AG09309 (cell line): Measurements from ENCODE around the gene SMPD1.

Experiments
- DNase-seq: peaks from one replicate; pipeline ENCODE4 v3.0.0-alpha.2; 2010; ENCODE audit warnings: low read depth
- H3K4me3 ChIP-seq: 2 replicates; pipeline ENCODE4 v1.5.1; 2011; ENCODE audit warnings: mild to moderate bottlenecking, low read depth, low read length, moderate library complexity; ENCODE audit not compliant: control insufficient read depth
- TF ChIP-seq, protein P1 (sequence below): IDR thresholded peaks from 2 replicates; pipeline ENCODE4 v1.5.1; 2011; ENCODE audit warnings: mild to moderate bottlenecking, low read depth, low read length, inconsistent platforms; ENCODE audit not compliant: insufficient read depth, control insufficient read depth; ENCODE audit errors: missing control alignments

Gene SMPD1

DNA sequence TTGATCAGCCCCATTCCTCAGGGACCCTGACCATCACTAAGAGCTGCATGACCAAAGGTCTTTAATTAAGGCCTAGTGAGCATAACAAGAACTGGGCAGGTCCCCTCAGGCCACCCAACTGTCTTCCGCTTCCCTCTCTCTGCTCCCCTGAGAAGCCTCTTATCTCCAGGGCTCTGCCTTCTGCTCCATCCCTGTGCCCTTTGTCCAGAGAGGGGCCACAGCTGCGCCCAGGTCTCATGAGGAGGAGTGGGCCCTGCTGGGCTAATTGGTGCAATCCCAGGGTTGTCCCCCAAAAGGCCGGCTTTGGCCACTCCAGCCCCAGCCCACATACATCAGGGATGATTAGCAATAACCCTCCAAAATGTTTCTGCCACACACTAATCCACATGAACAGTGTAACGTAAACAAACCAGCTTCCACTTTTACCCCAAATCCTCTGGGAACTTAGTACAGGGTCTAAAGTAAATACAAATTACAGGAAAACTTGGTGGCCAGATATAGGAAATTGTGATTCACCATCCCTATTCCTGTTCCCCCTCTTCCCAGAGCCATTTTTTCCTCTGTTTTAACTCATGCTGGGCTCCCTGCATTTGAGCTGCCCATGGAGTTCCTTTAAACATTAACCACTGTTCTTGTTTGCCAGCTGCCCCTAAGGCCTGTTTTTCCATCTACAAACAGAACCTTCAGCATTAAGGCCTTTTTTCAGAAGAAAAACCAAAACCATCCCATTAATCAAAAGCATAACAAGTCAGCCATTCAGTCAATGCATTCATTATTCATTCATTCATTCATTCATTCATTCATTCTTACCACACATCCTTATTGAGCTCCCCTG lies 35.4 kb upstream of the SMPD1 start:
- DNase-seq: no peak
- TF ChIP-seq, protein P1, sequence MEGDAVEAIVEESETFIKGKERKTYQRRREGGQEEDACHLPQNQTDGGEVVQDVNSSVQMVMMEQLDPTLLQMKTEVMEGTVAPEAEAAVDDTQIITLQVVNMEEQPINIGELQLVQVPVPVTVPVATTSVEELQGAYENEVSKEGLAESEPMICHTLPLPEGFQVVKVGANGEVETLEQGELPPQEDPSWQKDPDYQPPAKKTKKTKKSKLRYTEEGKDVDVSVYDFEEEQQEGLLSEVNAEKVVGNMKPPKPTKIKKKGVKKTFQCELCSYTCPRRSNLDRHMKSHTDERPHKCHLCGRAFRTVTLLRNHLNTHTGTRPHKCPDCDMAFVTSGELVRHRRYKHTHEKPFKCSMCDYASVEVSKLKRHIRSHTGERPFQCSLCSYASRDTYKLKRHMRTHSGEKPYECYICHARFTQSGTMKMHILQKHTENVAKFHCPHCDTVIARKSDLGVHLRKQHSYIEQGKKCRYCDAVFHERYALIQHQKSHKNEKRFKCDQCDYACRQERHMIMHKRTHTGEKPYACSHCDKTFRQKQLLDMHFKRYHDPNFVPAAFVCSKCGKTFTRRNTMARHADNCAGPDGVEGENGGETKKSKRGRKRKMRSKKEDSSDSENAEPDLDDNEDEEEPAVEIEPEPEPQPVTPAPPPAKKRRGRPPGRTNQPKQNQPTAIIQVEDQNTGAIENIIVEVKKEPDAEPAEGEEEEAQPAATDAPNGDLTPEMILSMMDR: no peak
- H3K4me3 ChIP-seq: no peak overlapping the region

DNA sequence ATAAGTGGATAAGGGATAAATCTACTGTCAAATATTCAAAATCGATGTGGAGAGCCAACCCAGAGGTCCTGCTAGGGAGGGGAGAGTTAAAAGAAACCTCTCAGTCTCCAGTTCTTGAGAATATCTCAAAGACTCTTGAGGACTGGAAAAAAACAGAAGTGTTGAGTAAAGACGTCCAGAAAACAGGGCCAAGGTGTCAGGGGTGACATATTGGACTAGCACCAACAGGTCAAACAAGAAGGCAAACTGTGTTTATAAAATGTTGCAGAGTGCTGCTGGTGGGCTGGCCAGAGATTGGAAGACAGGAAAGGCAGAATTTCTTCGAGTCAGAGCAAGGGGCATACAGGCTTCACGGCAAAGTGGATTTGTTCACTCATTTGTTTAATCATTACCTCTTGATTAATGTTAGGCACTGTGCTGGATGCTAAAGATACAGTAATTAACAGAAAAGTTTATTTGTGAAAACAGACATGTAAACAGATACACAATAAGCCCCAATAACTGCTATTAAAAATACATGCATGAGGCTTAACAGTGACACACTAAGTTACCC lies 33.7 kb upstream of the SMPD1 start:
- TF ChIP-seq, protein P1: no peak
- no peak for DNase-seq
- no peak overlapping the region for H3K4me3 ChIP-seq

DNA sequence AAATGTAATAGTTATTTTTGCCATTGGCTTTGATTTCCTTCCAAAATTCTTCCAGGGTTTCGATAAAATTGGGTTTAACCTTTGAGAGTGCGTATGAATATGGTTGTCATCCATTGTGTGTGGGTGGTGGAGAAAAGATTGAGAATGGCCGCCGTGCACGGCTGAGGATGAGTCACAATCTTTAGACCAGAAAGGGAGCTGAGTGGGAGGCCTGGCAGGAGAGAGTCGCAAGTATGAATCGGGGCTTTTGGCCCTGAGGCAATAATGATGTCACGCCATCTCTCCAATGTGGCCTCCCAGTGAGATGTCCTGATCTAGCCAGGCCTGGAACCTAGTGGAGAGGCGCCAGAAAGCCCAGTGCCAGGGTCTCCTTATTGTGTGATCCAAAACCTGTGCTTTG lies 33.1 kb upstream of the SMPD1 start:
- DNase-seq: peak; percentile 74
- no peak overlapping the region; the same call in 1 of the 2 replicates for H3K4me3 ChIP-seq
- TF ChIP-seq, protein P1: no peak

DNA sequence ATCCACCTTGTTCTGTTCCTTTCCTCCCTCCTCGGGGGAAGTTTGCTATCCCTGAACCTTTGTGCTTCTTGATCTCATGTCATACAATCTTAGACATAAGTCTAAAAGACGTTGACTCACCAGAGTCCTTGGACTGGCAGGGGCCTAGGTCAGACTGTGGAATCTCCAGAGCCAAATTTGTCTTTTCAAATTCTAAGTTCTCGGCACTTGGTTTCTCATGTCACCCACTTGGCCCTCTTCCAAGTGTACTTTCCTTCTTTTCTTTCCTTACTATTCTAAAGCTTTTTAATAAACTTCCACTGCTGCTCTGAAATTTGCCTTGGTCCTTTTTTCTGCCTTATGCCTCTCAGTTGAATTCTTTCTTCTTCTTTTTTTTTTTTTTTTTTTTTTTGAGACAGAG lies 30.1 kb upstream of the SMPD1 start:
- no peak overlapping the region for H3K4me3 ChIP-seq
- TF ChIP-seq, protein P1: no peak
- no peak for DNase-seq

DNA sequence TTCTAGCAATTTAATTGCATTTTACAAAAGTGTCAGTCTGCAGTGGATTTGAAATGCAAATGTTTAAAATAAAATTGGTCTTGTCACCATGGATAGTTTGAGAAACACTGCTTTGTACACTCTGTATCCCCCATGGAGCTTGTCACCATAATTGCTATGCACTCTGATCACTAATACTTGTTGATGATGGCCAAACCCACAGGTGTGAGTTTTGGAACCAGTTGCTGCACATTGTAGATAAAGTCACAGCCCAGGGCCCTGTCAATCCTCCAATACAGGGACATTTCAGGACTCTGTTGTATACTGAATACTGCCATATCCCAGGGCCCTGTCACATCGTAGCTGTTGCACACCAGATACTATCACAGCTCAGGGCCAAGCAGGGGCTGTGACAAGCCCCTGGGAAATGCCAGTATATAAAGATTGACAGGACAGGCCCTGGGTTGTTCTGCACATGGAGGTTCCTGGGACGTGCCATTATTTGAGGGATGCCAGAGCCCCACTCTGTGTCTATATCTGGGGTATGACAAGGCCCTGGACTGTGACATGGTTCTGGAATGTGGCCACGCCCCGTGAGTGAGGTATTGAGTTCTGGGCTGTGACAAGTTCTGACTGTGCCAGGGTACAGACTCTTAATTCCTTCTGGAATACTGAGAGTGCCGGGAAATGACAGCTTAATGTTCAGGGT lies 27.9 kb upstream of the SMPD1 start:
- no peak overlapping the region for H3K4me3 ChIP-seq
- TF ChIP-seq, protein P1: no peak
- no peak for DNase-seq

DNA sequence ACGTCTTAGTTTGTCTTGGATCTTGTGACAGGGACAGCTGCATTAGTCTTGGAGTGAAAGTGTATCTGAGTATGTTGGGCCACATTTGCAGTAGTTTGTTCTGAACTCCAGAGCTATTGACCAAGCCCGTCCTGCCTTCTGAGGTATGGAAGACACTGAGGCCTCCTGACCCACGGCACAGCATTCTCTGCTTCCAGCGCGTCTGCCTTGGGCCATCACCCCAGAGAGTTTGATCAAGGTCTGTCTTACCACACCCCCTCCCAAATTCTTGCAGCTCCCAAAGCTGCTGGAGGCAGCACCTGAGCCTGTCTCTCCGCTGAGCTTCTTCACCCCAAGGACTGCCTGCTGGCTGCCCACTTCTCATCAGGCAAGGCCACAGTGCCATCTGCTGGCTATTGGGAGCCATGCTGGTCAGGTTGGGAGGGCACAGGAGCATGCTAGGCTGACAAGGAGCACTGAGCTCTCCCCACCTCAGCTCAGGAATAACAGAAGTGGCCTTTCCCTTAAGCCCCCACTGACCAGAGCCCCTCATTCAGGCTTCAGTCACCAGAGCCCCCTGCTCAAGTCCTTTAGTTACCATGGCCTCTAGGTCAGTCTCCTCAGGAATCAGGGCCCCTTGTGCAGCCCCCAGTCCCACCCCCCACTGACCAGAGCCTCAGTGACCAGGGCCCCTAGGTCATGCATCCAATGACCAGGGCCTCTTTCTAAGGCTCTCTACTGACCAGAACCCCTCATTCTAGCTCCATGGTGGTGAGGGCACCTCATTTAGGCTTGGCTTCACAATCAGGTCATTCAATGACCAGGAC lies 27.2 kb upstream of the SMPD1 start:
- TF ChIP-seq, protein P1: peak; percentile 99
- peak; percentile 43 for DNase-seq
- no peak overlapping the region for H3K4me3 ChIP-seq
